ENCODE measurements around the gene FRZB.

DNA sequence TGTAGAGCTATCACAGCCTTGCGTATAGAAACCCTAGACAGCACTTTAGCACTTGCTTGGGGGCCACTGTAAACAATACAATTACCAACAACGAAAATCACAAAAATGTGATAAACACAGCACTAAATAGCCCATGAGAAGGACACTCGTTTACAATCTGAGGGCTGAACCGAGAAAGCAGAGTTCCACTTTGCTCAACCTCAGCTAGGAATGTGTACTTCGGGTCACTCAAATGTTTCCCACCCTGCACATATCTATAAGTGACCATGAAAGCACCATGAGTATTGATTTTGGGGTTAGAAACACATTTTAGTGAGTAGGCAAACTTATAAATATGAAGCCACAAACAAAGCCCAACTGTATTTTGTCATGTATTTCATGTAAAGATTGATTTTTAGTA, 62.3 kb downstream of the FRZB start:
- TF ChIP-seq, protein P1, sequence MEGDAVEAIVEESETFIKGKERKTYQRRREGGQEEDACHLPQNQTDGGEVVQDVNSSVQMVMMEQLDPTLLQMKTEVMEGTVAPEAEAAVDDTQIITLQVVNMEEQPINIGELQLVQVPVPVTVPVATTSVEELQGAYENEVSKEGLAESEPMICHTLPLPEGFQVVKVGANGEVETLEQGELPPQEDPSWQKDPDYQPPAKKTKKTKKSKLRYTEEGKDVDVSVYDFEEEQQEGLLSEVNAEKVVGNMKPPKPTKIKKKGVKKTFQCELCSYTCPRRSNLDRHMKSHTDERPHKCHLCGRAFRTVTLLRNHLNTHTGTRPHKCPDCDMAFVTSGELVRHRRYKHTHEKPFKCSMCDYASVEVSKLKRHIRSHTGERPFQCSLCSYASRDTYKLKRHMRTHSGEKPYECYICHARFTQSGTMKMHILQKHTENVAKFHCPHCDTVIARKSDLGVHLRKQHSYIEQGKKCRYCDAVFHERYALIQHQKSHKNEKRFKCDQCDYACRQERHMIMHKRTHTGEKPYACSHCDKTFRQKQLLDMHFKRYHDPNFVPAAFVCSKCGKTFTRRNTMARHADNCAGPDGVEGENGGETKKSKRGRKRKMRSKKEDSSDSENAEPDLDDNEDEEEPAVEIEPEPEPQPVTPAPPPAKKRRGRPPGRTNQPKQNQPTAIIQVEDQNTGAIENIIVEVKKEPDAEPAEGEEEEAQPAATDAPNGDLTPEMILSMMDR (IDR thresholded peaks at IDR 0.05) = no peak
- TF ChIP-seq EZH2 (IDR thresholded peaks at IDR 0.05) = no peak
